ENCODE measurements around the gene PYGO1.

PYGO1 gene

GRCh38 chr15:55573224-55573623 lies 14.9 kb downstream of the PYGO1 start:
- Histone ChIP-seq H3K27me3 (peaks cover 29% of the 10 kb centered on the region), H3K9me3 (no peaks in the 10 kb centered on the region), H3K36me3 (no peaks in the 10 kb centered on the region), H3K4me3 (ENCODE audit: low read depth in 1 of 2, low read length in 1 of 2) (no peak overlapping the region), H3K27ac (no peak overlapping the region), H3K4me1 (ENCODE audit: control insufficient read depth in 1 of 2, insufficient read depth in 1 of 2, low read depth in 1 of 2, low read length in 1 of 2) (no peaks in the 10 kb centered on the region)
- TF ChIP-seq, protein P1, sequence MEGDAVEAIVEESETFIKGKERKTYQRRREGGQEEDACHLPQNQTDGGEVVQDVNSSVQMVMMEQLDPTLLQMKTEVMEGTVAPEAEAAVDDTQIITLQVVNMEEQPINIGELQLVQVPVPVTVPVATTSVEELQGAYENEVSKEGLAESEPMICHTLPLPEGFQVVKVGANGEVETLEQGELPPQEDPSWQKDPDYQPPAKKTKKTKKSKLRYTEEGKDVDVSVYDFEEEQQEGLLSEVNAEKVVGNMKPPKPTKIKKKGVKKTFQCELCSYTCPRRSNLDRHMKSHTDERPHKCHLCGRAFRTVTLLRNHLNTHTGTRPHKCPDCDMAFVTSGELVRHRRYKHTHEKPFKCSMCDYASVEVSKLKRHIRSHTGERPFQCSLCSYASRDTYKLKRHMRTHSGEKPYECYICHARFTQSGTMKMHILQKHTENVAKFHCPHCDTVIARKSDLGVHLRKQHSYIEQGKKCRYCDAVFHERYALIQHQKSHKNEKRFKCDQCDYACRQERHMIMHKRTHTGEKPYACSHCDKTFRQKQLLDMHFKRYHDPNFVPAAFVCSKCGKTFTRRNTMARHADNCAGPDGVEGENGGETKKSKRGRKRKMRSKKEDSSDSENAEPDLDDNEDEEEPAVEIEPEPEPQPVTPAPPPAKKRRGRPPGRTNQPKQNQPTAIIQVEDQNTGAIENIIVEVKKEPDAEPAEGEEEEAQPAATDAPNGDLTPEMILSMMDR (IDR thresholded peaks at IDR 0.05) = no peak

DNA sequence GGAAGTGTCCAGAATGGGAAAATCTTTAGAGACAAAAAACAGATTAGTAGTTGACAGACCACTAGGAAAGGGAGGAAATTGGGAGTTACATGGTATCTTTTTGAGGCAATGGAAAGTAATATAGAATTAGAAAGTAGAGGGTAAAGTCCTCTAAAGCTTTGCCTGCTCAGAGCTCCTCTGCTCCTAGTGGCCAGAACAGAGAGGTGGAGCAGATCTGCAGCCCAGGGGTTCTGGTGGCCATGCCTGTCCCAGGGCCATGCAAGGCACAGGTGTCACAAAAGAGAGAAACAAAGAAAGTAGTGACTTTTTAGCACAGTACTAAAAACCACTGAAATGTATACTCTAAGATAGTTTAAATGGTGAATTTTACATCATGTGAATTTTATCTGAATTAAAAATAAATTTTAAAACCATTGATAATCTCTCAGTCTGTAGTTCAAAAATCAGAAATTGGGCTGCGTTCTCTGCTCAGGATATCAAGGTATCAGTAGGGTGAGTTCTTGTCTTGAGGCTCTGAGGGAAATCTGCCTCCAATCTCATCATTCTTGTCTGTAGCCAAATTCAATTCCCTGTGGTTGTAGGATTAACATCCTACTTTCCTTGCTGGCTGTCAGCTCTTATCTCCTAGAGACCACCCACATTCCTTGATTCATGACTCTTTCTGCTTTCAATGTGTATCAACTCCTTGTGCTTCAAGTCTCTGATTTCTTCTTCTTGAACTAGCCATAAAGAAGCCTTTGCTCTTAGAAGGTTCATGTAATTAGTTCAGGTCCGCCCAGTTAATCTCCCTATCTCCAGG lies 23.6 kb downstream of the PYGO1 start:
- no peaks in the 10 kb centered on the region for H3K36me3 ChIP-seq
- H3K9me3 ChIP-seq = no peaks in the 10 kb centered on the region
- no peaks in the 10 kb centered on the region for H3K4me1 ChIP-seq (ENCODE audit: control insufficient read depth in 1 of 2, insufficient read depth in 1 of 2, low read depth in 1 of 2, low read length in 1 of 2)
- H3K27me3 ChIP-seq = no peaks in the 10 kb centered on the region
- TF ChIP-seq, protein P1 (IDR thresholded peaks at IDR 0.05) = no peak
- H3K4me3 ChIP-seq (ENCODE audit: low read depth in 1 of 2, low read length in 1 of 2) = no peak overlapping the region
- H3K27ac ChIP-seq = no peak overlapping the region

DNA sequence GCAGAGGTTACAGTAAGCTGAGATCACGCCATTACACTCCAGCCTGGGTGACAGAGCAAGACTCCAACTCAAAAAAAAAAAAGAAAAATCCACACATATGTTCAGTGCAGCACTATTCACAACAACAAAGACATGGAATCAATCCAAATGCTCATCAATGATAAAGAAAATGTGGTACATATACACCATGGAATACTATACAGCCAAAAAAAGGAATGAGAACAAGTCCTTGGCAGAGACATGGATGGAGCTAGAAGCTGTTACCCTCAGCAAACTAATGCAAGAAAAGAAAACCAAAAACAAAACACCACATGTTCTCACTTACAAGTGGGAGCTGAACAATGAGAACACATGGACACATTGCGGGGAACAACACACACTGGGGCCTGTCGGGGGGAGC lies 25.5 kb downstream of the PYGO1 start:
- TF ChIP-seq, protein P1 (IDR thresholded peaks at IDR 0.05) = no peak
- no peaks in the 10 kb centered on the region for H3K36me3 ChIP-seq
- no peaks in the 10 kb centered on the region for H3K9me3 ChIP-seq
- H3K4me3 ChIP-seq (ENCODE audit: low read depth in 1 of 2, low read length in 1 of 2) = no peak overlapping the region
- H3K4me1 ChIP-seq (ENCODE audit: control insufficient read depth in 1 of 2, insufficient read depth in 1 of 2, low read depth in 1 of 2, low read length in 1 of 2) = no peaks in the 10 kb centered on the region
- H3K27me3 ChIP-seq = no peaks in the 10 kb centered on the region
- H3K27ac ChIP-seq = no peak overlapping the region

DNA sequence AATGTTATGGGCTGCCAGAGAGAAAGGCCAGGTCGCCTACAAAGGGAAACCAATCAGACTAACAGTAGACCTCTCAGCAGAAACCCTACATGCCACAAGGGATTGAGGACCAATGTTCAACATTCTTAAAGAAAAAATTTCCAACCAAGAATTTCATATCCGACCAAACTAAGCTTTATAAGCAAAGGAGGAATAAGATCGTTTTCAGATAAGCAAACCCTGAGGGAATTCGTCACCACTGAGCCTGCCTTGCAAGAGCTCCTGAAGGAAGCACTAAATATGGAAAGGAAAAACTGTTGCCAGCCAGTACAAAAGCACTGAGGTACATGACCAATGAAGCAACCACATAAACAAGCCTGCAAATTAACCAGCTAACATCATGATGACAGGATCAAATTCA lies 33.1 kb downstream of the PYGO1 start:
- TF ChIP-seq, protein P1 (IDR thresholded peaks at IDR 0.05) = no peak
- H3K4me1 ChIP-seq (ENCODE audit: control insufficient read depth in 1 of 2, insufficient read depth in 1 of 2, low read depth in 1 of 2, low read length in 1 of 2) = no peaks in the 10 kb centered on the region
- peaks cover 16% of the 10 kb centered on the region for H3K27me3 ChIP-seq
- H3K4me3 ChIP-seq (ENCODE audit: low read depth in 1 of 2, low read length in 1 of 2) = no peak overlapping the region
- H3K9me3 ChIP-seq = no peaks in the 10 kb centered on the region
- H3K36me3 ChIP-seq = no peaks in the 10 kb centered on the region
- H3K27ac ChIP-seq = no peak overlapping the region

DNA sequence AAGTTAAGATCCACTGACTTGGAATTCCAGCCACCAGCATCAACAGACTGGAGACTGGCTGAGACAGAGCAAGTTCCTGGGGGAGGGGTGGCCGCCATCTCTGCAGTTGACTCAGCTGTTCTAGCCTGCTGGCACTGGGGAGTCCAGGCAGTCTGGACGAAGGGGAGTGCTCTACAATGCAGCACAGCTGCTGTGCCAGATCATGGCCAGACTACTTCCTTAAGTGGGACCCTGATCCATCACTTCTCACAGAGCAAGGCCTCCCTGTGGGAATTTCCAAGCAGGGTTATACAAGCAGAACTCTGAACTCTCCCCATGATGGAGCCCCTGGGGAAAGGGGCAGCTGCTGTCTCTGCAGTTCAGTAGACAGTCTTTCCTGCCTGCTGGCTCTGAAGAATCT lies 35.2 kb downstream of the PYGO1 start:
- Histone ChIP-seq H3K9me3 (no peaks in the 10 kb centered on the region), H3K4me1 (ENCODE audit: control insufficient read depth in 1 of 2, insufficient read depth in 1 of 2, low read depth in 1 of 2, low read length in 1 of 2) (no peaks in the 10 kb centered on the region), H3K27ac (no peak overlapping the region), H3K27me3 (peaks cover 16% of the 10 kb centered on the region), H3K36me3 (no peaks in the 10 kb centered on the region), H3K4me3 (ENCODE audit: low read depth in 1 of 2, low read length in 1 of 2) (no peak overlapping the region)
- TF ChIP-seq, protein P1 (IDR thresholded peaks at IDR 0.05) = no peak
